GM18858 (cell line): ENCODE results near the gene C2orf49.

Experiments used
- ATAC-seq: cut with Tn5 transposase; IDR thresholded peaks from one replicate; pipeline ENCODE4 v1.9.1; 2021; ENCODE audit not compliant: unreplicated experiment

C2orf49 gene

DNA sequence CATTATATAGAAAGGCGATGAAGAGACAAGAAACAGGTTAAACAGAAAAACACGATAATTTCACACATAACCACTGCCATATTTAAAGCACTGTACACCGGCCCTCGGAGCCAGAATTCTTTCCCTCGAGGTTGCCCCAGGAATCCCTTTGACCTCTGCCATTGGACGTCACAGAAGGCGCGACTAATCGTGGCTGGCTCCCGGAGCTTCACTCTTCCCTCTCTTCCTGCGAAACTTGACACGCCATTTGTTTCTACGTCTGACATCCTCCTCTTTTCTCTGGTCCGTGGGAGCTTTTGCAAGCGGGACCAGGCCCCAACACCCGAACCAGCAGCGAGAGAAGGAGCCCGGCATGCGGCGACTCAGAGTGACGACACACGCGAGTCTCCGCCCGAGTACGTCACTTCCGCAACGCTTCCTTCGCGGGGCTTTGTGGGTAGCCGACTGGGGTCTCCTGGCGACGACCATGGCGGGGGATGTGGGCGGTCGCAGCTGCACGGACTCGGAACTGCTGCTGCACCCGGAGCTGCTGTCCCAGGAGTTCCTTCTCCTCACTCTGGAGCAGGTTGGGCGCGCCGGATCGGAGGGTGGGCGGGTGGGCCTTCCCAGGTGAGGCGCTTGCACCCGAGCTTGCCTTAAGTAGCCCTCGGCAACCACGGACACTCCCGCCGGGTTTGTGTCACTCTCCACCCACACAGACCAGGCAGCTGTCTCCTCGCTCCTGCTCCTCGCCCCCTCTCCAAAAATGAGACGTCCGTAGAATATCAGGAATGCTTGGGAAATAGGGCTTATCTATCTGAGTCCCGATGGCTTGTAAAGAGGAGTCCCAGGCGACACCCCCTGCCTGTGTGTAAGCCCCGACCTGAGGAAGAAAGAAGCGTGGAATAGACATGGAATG lies at the start of gene C2orf49:
C2orf49 (plus strand) TSS at position 419 of the 898 bp plus-strand sequence; CDS start at position 467, 48 bp downstream.
- ATAC-seq: peak; percentile 77

DNA sequence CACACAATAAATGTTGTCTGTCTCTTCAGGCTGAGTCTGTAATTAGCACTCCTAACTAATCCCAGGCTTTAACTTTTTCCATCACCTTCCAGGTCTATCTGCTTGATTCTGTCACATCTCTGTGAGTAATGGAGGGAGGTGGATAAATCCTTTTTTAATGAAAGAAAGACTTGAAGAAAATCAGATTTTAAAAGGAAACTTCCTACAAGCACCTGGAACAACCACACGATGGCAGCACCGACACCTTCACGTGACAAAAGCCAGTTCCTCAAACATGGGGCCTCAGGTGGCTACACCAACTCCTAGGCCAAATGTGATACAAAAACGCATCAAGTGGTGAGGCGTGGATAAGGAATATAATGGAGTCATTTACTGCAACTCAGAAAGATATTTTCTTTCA lies 49.6 kb upstream of the C2orf49 start:
- peak; percentile 51 for ATAC-seq

DNA sequence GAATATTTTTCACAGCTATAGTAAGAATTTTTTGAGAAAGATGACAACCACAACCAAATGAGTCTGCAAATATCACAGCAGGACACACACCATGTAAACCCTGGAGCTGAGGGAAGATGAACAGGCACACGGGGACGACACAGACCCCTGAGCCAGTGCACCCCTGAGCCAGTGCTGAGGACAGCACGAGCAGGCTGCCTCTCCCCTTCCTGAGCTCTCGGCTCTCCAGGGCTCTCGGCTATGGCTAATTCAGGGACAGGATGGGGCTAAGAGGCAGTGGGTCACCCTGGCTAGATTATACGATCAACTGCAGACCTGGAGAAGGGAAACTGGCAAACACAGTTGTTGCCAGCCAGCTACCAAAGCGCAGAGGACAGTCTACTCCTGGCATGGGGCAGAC lies 49.2 kb upstream of the C2orf49 start:
- ATAC-seq: no peak

DNA sequence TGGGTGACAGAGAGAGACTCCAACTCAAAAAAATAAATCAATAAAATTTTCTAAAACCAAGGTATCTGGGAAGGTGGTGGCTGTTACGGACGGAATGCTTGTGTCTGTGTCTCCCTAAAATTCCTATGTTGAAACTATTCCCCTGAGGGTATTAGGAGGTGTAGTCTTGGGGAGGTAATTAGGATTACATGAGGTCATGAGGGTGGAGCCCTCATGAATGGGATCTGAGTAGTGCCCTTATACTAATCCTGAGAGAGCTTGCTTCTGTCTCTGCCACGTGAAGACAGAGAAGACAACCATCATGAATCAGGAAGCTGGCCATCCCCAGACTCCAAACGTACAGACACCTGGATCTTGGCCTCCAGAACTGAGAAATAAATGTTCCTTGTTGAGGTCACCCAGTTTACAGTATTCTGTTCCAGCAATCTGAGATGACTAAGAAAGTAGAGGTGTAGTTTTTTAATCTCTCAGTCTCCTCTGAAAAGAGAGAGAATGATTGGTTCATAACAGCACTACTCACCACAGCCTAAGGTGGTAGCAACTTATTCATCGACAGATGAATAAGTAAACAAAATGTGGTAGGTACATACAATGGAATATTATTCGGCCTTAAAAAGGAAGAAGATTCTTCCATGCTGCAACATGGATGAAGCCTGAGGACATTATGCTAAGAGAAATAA lies 46.2 kb upstream of the C2orf49 start:
- no peak for ATAC-seq

DNA sequence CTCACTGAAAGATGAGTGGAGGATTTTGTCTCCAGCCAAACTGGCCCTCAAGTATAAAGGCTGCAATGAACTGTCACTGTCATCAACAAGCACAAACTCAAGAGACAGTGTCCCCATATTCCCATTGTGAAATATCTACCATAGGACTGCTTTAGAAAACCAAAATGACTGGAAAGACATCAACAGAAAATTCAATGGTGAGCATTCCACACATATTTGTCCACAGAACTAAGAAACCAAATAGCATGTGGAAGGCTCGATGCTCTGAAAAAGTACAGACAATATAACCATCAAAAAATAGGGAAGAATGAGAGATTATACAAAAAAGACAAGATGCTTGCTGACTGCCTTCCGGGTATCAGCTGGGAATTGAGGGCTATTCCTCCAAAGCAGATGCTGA lies 45.4 kb upstream of the C2orf49 start:
- no peak for ATAC-seq

DNA sequence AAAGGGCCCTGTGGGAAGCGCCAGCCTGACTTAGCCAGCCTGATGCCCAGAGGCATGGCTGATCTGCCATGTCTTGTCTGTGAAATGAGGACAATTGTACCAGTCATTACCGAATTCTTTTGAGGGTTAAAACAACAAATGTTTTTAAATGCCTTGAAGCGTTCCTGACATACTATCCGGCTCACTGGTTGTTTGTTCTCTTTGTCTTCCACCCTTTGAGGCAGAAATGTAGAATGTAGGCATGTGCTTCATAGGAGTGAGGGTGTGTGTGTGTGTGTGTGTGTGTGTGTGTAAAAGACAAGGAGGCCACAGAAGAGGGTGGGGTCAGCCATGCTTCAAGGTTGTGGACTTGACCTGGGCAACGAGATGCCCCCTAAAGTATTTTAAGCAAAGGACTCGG lies 43.3 kb upstream of the C2orf49 start:
- ATAC-seq: no peak

DNA sequence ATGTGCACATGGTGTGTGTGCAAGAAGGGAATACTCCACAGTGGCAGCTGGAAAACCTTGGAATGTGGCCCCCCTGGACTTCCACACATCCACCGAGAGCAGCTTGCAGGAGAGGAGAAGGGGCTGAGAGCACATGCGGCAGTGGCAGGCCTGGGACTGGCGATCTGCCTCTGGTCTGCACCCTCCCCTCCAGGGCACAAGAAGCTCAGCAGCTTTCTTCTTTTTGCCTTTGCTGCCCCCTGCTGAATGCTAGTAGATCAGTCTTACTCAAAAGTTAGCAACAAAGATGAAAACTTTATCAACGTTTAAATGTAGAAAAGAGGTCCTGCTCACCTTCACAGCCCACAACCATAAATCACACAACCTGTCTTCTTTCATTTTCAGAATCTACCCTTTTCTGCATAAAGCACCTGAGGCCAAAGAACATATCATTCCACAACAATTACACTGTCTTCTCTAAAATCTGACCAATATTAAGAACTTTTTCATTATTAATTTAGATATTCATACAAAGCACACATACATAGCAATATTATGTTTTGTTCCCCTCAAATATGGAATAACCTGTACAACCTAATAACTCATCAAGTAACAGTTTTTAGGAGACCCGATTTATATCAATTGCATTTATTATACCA lies 42.4 kb upstream of the C2orf49 start:
- no peak for ATAC-seq

DNA sequence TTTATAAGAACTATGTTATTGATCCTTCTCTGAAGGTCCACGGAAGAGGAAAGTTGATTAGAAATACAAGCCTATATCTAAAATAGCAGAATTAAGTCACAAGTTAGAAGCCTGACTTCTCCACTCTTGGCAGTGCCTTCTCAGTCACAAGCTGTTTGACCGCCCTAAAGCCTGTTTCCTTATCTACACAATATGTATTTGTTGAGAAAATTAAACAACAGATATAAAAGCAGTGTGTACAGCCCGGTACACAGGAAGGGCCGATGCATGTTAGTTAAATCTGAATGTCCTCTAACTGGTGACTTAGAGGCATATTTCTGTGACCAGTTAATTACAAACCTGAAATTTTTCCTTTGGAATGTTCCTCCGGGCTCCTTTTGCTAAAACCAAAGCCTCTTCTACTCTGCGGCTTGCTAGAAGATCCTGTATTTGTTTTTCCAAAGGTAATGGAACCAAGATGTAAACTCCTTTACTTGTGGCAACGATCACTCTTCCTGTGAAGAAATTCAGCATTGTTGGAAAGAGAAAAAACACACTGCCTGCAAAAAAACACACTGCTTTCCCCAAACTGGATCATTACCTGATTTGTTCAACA lies 41.2 kb upstream of the C2orf49 start:
- no peak for ATAC-seq

DNA sequence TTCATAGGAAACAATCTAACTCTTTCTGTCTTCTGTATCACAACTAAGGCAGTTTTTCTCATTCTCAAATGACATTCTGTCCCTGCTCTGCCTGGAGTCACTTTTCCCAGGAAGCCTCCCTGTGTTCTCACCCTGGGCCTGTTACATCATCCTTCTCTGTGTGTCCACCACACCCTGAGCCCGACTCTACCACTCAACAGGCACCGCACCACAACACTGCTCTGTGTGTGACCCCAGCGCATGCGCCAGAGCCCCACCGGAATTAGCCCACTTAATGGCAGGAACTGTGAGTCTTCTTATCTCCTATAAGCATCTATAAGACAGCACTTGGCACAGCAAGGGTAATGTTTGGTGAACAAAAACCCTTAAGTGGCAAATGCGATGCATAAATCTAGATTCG lies 40.1 kb upstream of the C2orf49 start:
- ATAC-seq: no peak

DNA sequence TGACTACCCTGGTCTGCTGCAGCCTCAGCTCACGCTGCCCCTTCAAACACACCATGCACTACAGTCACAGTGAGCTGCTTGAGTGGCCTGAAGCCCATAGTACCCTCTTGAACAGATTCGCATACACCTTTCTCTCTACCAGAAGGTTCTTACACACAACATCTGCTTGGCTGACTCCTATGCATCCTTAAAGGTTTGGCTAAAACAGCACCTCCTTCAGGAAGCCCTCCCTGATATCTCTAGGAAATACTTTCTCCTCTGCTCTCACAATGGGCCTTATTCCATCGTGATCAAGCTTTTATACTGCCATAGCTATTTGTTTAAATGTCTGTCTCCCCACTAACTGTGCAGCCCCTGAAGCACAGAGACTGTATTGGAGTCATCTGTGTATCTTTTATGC lies 39.3 kb upstream of the C2orf49 start:
- no peak for ATAC-seq

DNA sequence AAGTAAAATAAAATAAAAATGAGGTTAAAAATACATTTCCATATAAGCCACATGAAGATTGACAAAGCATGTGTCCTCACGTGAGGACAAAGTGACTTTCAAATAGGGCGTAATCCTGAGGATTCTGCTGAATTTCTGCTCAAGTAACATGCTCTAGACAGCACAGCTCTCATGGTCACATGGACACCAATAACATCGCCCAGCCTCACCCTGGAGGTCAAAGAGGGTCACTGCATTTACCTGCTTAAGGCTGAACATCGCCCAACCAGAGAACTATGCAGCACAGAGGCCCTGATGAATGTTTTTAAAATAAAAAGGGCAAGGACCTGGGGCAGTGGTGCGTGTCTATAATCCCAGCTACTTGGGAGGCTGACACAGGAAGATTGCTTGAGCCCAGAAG lies 38.0 kb upstream of the C2orf49 start:
- ATAC-seq: no peak

DNA sequence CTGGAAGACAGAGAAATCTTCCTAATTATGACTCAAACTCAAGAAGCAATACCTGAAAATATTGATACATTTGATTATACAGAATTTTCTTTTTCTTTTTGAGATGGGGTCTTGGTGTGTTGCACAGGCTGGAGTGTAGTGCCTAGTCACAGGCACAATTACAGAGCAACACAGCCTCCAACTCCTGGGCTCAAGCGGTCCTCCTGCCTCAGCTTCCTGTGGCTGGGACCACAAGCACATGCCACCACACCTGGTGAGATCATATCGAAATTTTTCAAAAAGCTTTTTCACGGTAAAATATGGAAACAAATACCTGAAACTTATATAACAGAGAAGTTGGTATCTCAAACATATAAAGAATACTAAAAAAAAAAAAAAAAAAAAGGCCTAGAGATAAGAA lies 35.7 kb upstream of the C2orf49 start:
- ATAC-seq: no peak

DNA sequence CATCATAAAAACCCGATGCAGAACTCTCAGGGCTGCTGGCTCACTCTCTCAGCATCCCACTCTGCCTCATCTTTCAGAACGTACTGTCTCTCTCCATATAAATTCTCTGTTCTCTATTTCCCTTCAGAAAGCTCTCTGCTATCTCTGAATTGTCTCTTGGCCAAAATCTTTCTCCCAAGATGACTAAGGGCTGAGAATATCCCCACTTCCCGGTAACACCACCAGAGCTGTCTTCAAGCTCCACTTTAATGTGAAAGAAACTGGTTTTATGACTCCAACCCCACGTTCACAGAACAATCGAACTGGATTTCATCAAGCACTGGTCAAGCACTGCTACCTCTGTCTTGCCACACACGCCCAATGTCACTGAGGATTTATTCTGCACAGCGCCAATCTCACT lies 30.2 kb upstream of the C2orf49 start:
- ATAC-seq: no peak

DNA sequence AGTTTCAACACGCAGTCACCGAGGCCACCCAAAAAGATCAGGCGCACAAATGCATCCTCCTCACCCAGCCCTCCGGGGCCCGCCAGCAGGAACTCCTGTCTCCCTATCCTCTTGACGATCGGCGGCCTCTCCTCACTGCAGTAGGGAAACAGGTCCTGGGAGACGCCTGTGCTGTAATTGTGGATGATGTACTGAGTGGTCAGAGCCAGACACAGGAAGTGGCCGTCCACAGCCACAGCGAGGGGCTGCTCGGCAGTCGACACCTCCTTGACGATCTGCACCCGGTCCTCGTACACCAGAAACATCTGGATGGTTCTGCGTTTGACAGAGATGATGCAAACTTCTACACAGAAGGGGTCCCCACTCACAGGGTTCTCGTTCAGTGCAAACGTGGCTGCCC lies 29.8 kb upstream of the C2orf49 start:
- ATAC-seq: no peak

DNA sequence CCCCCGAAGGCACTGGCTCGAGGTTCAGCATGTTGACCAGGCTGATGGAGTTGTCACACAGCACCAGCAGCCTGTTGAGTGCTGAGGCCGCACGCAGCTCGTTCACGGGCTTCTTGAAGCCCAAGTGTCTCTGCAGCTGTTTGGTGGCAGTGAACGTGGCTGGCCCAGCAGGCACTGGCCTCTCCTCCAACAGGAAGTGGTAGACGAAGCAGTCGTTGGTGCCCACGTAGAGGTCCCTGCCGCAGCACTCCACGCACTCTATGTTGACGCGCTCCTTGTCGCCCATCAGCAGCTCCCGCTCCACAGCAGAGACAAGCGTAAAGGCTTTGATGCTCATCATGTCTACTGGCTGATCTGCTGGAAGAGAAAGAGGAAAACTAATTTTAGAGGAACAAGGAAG lies 29.4 kb upstream of the C2orf49 start:
- no peak for ATAC-seq

DNA sequence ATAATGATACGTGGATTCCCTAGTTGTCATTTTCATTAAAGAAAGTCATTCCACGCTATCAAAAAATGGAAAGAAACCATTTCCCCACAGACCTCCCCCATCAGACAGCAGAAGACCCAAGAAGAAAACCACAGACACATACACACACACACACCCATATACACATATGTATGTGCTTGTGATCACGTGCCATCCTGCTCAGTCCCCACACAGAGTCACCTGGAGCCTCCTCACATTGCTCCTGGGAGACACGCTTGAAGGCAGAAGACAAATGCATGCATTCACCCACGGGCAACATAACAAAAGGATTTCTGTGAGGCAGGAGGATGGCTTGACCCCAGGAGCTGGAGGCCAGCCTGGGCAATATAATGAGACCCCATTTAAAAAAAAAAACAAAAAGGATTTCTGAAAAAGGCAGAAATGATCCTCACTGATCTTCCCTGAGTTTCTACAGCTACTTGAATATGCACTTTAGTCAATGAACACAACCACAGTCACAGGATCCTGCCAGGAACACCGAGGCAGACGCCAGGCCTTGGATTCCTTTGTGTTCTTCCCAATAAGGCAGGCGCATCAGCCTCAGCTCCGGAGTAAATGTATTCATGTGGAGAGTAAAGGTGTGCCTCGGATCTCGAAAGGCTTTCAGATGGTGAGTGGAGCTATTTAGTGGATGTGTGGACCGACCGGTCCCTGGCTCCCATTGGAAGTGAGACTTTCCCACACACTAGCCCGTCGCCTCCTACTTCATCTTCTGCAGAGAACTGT lies 28.8 kb upstream of the C2orf49 start:
- no peak for ATAC-seq

DNA sequence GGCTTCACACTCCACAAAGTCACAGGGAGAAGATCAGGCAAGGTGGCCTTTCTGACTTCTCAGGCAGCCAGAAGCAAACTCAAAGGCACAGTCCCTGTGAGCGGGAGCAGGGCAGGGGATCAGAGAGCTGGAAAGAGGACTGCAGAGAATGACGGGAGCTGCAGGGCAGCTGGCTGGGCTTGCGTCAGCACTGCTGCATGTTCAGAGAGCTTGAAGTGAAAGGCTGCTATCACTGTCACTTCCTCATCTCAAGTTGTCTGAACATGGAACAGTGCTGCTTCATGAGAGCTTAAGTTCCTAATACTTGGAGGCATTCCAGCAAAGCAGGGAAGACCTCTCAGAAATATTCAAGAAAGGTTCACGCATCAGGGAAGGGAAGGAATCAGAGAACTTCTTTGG lies 28.2 kb upstream of the C2orf49 start:
- ATAC-seq: no peak

DNA sequence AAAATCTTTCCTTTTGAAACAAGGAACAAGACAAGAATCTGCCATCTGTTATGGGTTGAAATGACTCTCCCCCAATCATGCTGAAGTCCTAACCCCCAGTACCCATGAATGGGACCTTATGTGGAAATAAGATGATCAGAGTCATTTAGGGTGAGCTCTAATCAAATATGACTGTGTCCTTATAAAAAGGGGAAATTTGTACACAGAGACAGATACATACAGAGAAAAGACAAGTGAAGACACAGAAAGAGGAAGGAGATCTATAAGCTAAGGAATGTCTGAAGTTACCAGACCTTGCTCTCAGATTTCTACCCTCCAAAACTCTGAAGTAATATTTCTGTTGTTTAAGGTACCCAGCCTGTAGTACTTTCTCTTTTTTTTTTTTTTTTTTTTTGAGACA lies 23.5 kb upstream of the C2orf49 start:
- peak; percentile 35 for ATAC-seq

DNA sequence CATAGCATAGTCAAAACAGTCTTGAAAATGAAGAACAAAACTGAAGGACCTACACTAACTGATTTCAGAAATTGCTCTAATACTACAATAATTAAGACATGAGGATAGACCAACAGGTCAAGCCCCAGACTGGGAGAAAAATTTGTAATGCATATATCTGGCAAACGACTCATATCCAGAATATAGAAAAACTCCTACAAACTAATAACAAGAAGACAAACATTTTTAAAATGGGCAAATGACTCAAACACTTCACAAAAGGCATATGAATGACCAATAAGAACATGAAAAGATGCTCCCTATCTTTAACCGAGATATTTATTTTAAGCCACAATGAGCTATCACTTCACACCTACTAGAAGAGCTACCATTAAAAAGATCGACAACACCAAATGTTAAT lies 22.0 kb upstream of the C2orf49 start:
- ATAC-seq: peak; percentile 78

DNA sequence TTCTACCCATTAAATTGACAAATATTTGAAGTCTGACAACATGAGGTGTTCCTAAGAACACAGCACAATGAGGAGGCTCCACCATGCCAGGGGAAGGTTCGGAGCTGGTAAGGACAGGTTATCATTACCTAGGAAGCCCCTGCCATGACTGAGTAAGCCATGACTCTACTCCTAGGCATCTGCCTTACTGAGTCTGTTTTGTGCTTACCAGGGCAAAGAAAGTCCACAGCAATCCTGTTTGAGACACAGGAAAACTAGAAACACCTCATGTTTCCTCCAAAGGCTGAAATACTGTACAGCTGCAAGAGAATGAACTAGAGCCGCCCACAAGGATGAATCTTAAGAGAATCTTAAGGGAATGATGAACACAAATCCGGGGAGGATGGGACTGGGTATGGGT lies 19.4 kb upstream of the C2orf49 start:
- ATAC-seq: no peak
